GM03348 (cell line): ENCODE measurements around the gene ITGA2B.
"Not testable (repeated sequence)": the region's sequence is repeated elsewhere in the genome, so short reads cannot be mapped to it uniquely, and the experiment has no call there.

Experiments
- DNase-seq: peaks from one replicate; pipeline ENCODE4 v3.0.0; 2012; ENCODE audit warnings: low spot score

Gene ITGA2B

GRCh38 chr17:44389281-44389680 lies at the start of gene ITGA2B:
TSS of gene ITGA2B (minus strand) at chr17:44389649. CDS start at chr17:44389473, 176 bp downstream.
- no peak for DNase-seq

- DNase-seq, result no peak
Observed at GRCh38 chr17:44439168-44439567, 49.7 kb upstream of the ITGA2B start.

GRCh38 chr17:44438636-44439035 lies 49.2 kb upstream of the ITGA2B start:
- no peak for DNase-seq

- DNase-seq, result no peak
Observed at GRCh38 chr17:44436336-44436735, 46.9 kb upstream of the ITGA2B start.

- DNase-seq, result no peak
Observed at GRCh38 chr17:44432254-44433157, 43.1 kb upstream of the ITGA2B start.

GRCh38 chr17:44424828-44425461 lies 35.5 kb upstream of the ITGA2B start:
- no peak for DNase-seq

GRCh38 chr17:44417553-44417952 lies 28.1 kb upstream of the ITGA2B start:
- peak; percentile 42 for DNase-seq

GRCh38 chr17:44416558-44417289 lies 27.3 kb upstream of the ITGA2B start:
- DNase-seq, result no peak

- no peak for DNase-seq
Observed at GRCh38 chr17:44414394-44415155, 25.1 kb upstream of the ITGA2B start.

- no peak for DNase-seq
Observed at GRCh38 chr17:44409309-44410028, 20.0 kb upstream of the ITGA2B start.

GRCh38 chr17:44408786-44409185 lies 19.3 kb upstream of the ITGA2B start:
- no peak for DNase-seq

- DNase-seq, result no peak
Observed at GRCh38 chr17:44402564-44403172, 13.2 kb upstream of the ITGA2B start.

- DNase-seq, result peak; percentile 55
Observed at GRCh38 chr17:44400226-44400847, 10.9 kb upstream of the ITGA2B start.

- no peak for DNase-seq
Observed at GRCh38 chr17:44398692-44399691, 9.5 kb upstream of the ITGA2B start.

- no peak for DNase-seq
Observed at GRCh38 chr17:44397479-44398440, 8.3 kb upstream of the ITGA2B start.

- no peak for DNase-seq
Observed at GRCh38 chr17:44396946-44397345, 7.5 kb upstream of the ITGA2B start.

GRCh38 chr17:44394833-44395232 lies 5.4 kb upstream of the ITGA2B start:
- DNase-seq, result no peak

GRCh38 chr17:44394112-44394511 lies 4.7 kb upstream of the ITGA2B start:
- DNase-seq, result not testable (repeated sequence)
